GM21390 (cell line): ENCODE measurements around the gene MCM9.
A peak's percentile ranks its signal among the peaks of the same experiment; 100 is the strongest.

Experiments
- ATAC-seq: cut with Tn5 transposase; IDR thresholded peaks from one replicate; pipeline ENCODE4 v1.9.1; 2021; ENCODE audit not compliant: unreplicated experiment

The MCM9 gene

GRCh38 chr6:118933855-118934460 is 1.0 kb downstream of the MCM9 start:
- ATAC-seq, result peak; percentile 1

GRCh38 chr6:118932421-118932820 is 2.5 kb downstream of the MCM9 start:
- no peak for ATAC-seq

GRCh38 chr6:118931436-118931835 is 3.5 kb downstream of the MCM9 start:
- no peak for ATAC-seq

GRCh38 chr6:118930680-118931079 is 4.3 kb downstream of the MCM9 start:
- no peak for ATAC-seq

GRCh38 chr6:118923035-118923434 is 11.9 kb downstream of the MCM9 start:
- no peak for ATAC-seq

- no peak for ATAC-seq
These were observed 13.9 kb downstream of the MCM9 start for GRCh38 chr6:118921084-118921483.

GRCh38 chr6:118918329-118918725 is 16.6 kb downstream of the MCM9 start:
- ATAC-seq, result no peak

GRCh38 chr6:118917546-118918328 is 17.2 kb downstream of the MCM9 start:
- ATAC-seq, result no peak

- ATAC-seq, result no peak
These were observed 20.4 kb downstream of the MCM9 start for GRCh38 chr6:118914598-118914997.

GRCh38 chr6:118913161-118913560 is 21.8 kb downstream of the MCM9 start:
- no peak for ATAC-seq

GRCh38 chr6:118912646-118913045 is 22.3 kb downstream of the MCM9 start:
- no peak for ATAC-seq

- ATAC-seq, result no peak
These were observed 26.5 kb downstream of the MCM9 start for GRCh38 chr6:118908441-118908840.

GRCh38 chr6:118905851-118906250 is 29.1 kb downstream of the MCM9 start:
- no peak for ATAC-seq

- no peak for ATAC-seq
These were observed 29.9 kb downstream of the MCM9 start for GRCh38 chr6:118905084-118905483.

GRCh38 chr6:118903691-118904090 is 31.3 kb downstream of the MCM9 start:
- no peak for ATAC-seq

- ATAC-seq, result no peak
These were observed 31.8 kb downstream of the MCM9 start for GRCh38 chr6:118903138-118903537.

- ATAC-seq, result no peak
These were observed 32.2 kb downstream of the MCM9 start for GRCh38 chr6:118902726-118903125.

GRCh38 chr6:118899948-118900347 is 35.0 kb downstream of the MCM9 start:
- no peak for ATAC-seq

GRCh38 chr6:118897386-118897785 is 37.6 kb downstream of the MCM9 start:
- no peak for ATAC-seq

GRCh38 chr6:118896339-118897136 is 38.4 kb downstream of the MCM9 start:
- ATAC-seq, result peak; percentile 18

GRCh38 chr6:118895859-118896258 is 39.1 kb downstream of the MCM9 start:
- ATAC-seq, result no peak

- no peak for ATAC-seq
These were observed 39.7 kb downstream of the MCM9 start for GRCh38 chr6:118895261-118895560.
